ENCODE results near the gene FREM2. TPM values are rescaled to one million over a fixed set of nuclear protein-coding genes. Genes with fewer than 3 reads are reported as not detected.

The FREM2 gene
- total and polyA plus RNA-seq, 2 of the 13 experiments (the other 11 are each of a cell fraction or from before 2014, with no cell fraction given), result not detected

DNA sequence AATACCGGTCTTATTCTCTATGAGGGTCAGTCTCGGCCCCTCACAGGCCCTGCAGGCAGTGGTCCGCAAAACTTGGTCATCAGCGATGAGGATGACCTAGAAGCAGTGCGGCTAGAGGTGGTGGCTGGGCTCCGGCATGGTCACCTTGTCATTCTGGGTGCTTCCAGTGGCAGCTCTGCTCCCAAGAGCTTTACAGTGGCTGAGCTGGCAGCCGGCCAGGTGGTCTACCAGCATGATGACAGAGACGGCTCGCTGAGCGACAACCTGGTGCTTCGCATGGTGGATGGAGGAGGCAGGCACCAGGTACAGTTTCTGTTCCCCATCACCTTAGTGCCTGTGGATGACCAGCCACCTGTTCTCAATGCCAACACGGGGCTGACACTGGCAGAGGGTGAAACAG is 1.8 kb downstream of the FREM2 start:
- DNase-seq (ENCODE audit: low spot score), result no peak
- WGBS (ENCODE audit: low lambda C conversion rate), result no CpG with 5 or more reads among the region's 12 CpGs
- in situ Hi-C loops (cut with HindIII; ENCODE audit: extremely low pct_ligation_motif_present, low pct_unique_long_range_greater_than_20kb), result no loop called here
- Histone ChIP-seq H4K20me1 (ENCODE audit: insufficient read depth, low read length) (no peaks in the 10 kb centered on the region), H3K27ac (ENCODE audit: extremely low read length, insufficient read depth, low read length) (no peak overlapping the region), H3K4me2 (ENCODE audit: low read depth, low read length) (no peak overlapping the region), H3K9me3 (ENCODE audit: low read length) (no peaks in the 10 kb centered on the region), H2AFZ (ENCODE audit: low read length) (no peak overlapping the region), H3K9ac (ENCODE audit: insufficient read depth, low read depth, low read length) (no peak overlapping the region), H3K79me2 (ENCODE audit: insufficient read depth, low read length) (no peaks in the 10 kb centered on the region), H3K4me3 (replicated peaks in 1 of 3; ENCODE audit: insufficient read depth in 1 of 3, low read depth in 2 of 3, low read length in 3 of 3) (no peak overlapping the region), H3K36me3 (replicated peaks in 1 of 2; ENCODE audit: control insufficient read depth in 1 of 2, insufficient read depth in 2 of 2, low read length in 2 of 2) (no peaks in the 10 kb centered on the region), H3K4me1 (ENCODE audit: insufficient read depth, low read length) (no peaks in the 10 kb centered on the region), H3K27me3 (ENCODE audit: control insufficient read depth in 1 of 2, insufficient read depth in 2 of 2, low read length in 2 of 2) (peaks cover 2 to 13% of the 10 kb centered on the region in 2 experiments; a peak in 3 of 5 replicates)
- no TSS peak for BruUV-seq (replicated peaks)
- CTCF ChIA-PET (ENCODE audit: low intra/inter-chr PET ratio, low total read pairs), result no interaction called here
- intact Hi-C loops (cut with micrococcal nuclease; ENCODE audit: unreplicated experiment), result no loop called here
- TF ChIP-seq ZFP37 (CRISPR knock-in tag; IDR thresholded peaks at IDR 0.05; ENCODE audit: borderline replicate concordance) (no peak), PPARG (CRISPR knock-in tag; conservative IDR thresholded peaks at IDR 0.05) (no peak), NR2F6 (IDR thresholded peaks at IDR 0.05) (no peak), NR2F6 (CRISPR knock-in tag; IDR thresholded peaks at IDR 0.05) (no peak), ZNF121 (CRISPR knock-in tag; IDR thresholded peaks at IDR 0.05) (no peak), KLF6 (CRISPR knock-in tag; IDR thresholded peaks at IDR 0.05) (no peak)
- TF ChIP-seq, protein P1, sequence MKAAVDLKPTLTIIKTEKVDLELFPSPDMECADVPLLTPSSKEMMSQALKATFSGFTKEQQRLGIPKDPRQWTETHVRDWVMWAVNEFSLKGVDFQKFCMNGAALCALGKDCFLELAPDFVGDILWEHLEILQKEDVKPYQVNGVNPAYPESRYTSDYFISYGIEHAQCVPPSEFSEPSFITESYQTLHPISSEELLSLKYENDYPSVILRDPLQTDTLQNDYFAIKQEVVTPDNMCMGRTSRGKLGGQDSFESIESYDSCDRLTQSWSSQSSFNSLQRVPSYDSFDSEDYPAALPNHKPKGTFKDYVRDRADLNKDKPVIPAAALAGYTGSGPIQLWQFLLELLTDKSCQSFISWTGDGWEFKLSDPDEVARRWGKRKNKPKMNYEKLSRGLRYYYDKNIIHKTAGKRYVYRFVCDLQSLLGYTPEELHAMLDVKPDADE (CRISPR knock-in tag; IDR thresholded peaks at IDR 0.05), result no peak
- TF ChIP-seq, protein P2, sequence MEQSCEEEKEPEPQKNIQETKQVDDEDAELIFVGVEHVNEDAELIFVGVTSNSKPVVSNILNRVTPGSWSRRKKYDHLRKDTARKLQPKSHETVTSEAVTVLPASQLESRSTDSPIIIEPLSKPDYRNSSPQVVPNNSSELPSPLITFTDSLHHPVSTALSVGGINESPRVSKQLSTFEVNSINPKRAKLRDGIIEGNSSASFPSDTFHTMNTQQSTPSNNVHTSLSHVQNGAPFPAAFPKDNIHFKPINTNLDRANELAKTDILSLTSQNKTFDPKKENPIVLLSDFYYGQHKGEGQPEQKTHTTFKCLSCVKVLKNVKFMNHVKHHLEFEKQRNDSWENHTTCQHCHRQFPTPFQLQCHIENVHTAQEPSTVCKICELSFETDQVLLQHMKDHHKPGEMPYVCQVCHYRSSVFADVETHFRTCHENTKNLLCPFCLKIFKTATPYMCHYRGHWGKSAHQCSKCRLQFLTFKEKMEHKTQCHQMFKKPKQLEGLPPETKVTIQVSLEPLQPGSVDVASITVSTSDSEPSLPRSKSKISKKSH (CRISPR knock-in tag; IDR thresholded peaks at IDR 0.05; ENCODE audit: borderline replicate concordance), result no peak
- TF ChIP-seq, protein P3, sequence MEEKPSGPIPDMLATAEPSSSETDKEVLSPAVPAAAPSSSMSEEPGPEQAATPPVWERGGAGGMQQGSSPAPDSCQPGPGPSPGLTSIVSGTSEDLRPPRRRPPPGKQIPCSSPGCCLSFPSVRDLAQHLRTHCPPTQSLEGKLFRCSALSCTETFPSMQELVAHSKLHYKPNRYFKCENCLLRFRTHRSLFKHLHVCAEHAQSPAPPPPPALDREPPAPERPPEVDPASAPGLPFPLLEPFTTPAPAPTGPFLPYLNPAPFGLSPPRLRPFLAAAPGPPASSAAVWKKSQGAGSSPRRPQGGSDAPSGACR (CRISPR knock-in tag; IDR thresholded peaks at IDR 0.05), result no peak
- POLR2A ChIA-PET, result no interaction called here
- no peak for ATAC-seq
- no peak for FAIRE-seq
